GM19372 (cell line): Measurements from ENCODE around the gene SLBP.

ENCODE experiments used
- ATAC-seq: cut with Tn5 transposase; IDR thresholded peaks from one replicate; pipeline ENCODE4 v1.9.1; 2021; ENCODE audit warnings: mild to moderate bottlenecking, low read depth, moderate library complexity; ENCODE audit not compliant: unreplicated experiment

Gene SLBP

GRCh38 chr4:1712216-1713002 is at the start of gene SLBP:
TSS of gene SLBP (minus strand) at chr4:1712319. CDS start at chr4:1712188, 131 bp downstream.
- peak; percentile 75 for ATAC-seq

- no peak for ATAC-seq
Observed at GRCh38 chr4:1761130-1761689, 49.1 kb upstream of the SLBP start.

- ATAC-seq = no peak
Observed at GRCh38 chr4:1760521-1761071, 48.5 kb upstream of the SLBP start.

- no peak for ATAC-seq
Observed at GRCh38 chr4:1759818-1760223, 47.7 kb upstream of the SLBP start.

- ATAC-seq = no peak
Observed at GRCh38 chr4:1759170-1759817, 47.2 kb upstream of the SLBP start.

GRCh38 chr4:1758306-1759121 is 46.4 kb upstream of the SLBP start:
- ATAC-seq = no peak

GRCh38 chr4:1757836-1758235 is 45.7 kb upstream of the SLBP start:
- no peak for ATAC-seq

- ATAC-seq = no peak
Observed at GRCh38 chr4:1756893-1757779, 45.0 kb upstream of the SLBP start.

GRCh38 chr4:1756079-1756478 is 44.0 kb upstream of the SLBP start:
- ATAC-seq = no peak

- no peak for ATAC-seq
Observed at GRCh38 chr4:1755297-1755696, 43.2 kb upstream of the SLBP start.

- ATAC-seq = no peak
Observed at GRCh38 chr4:1754336-1754735, 42.2 kb upstream of the SLBP start.

- no peak for ATAC-seq
Observed at GRCh38 chr4:1753697-1754311, 41.7 kb upstream of the SLBP start.

GRCh38 chr4:1753294-1753696 is 41.2 kb upstream of the SLBP start:
- ATAC-seq = no peak

- ATAC-seq = no peak
Observed at GRCh38 chr4:1752284-1753041, 40.3 kb upstream of the SLBP start.

GRCh38 chr4:1751919-1752283 is 39.8 kb upstream of the SLBP start:
- no peak for ATAC-seq

- ATAC-seq = no peak
Observed at GRCh38 chr4:1751155-1751918, 39.2 kb upstream of the SLBP start.

GRCh38 chr4:1750381-1751154 is 38.4 kb upstream of the SLBP start:
- no peak for ATAC-seq
